Non-pigmented ciliary epithelial cell (primary cell): ENCODE measurements around the gene ITM2C.

ENCODE experiments used
- DNase-seq: peaks from one replicate; pipeline ENCODE4 v3.0.0-alpha.2; 2010; ENCODE audit warnings: low read depth

The ITM2C gene

GRCh38 chr2:230852113-230852512, 12.6 kb upstream of the ITM2C start:
- no peak for DNase-seq

GRCh38 chr2:230861552-230862255, 3.0 kb upstream of the ITM2C start:
- DNase-seq, result no peak

- DNase-seq, result no peak
Observed at GRCh38 chr2:230862292-230862691, 2.5 kb upstream of the ITM2C start.

GRCh38 chr2:230863031-230863430, 1.7 kb upstream of the ITM2C start:
- DNase-seq, result no peak

GRCh38 chr2:230863442-230864121, 1.2 kb upstream of the ITM2C start:
- no peak for DNase-seq

- DNase-seq, result no peak
Observed at GRCh38 chr2:230864122-230864604, 579 bp upstream of the ITM2C start.

GRCh38 chr2:230865307-230865765, 594 bp downstream of the ITM2C start:
- DNase-seq, result no peak

- no peak for DNase-seq
Observed at GRCh38 chr2:230865766-230866755, 1.3 kb downstream of the ITM2C start.

GRCh38 chr2:230866756-230867523, 2.2 kb downstream of the ITM2C start:
- DNase-seq, result no peak

GRCh38 chr2:230868161-230868946, 3.6 kb downstream of the ITM2C start:
- no peak for DNase-seq

- DNase-seq, result no peak
Observed at GRCh38 chr2:230868947-230869913, 4.5 kb downstream of the ITM2C start.

- no peak for DNase-seq
Observed at GRCh38 chr2:230869914-230870543, 5.3 kb downstream of the ITM2C start.

GRCh38 chr2:230870544-230871360, 6.0 kb downstream of the ITM2C start:
- DNase-seq, result no peak

GRCh38 chr2:230871361-230872150, 6.8 kb downstream of the ITM2C start:
- no peak for DNase-seq

- no peak for DNase-seq
Observed at GRCh38 chr2:230872151-230872967, 7.6 kb downstream of the ITM2C start.

- no peak for DNase-seq
Observed at GRCh38 chr2:230872968-230873660, 8.4 kb downstream of the ITM2C start.
